ENCODE results near the gene DHX32. TPM values are rescaled to one million over a fixed set of nuclear protein-coding genes. Genes with fewer than 3 reads are reported as not detected.

Gene DHX32
- total and polyA plus RNA-seq, 2 of the 4 experiments (the other 2 are of a cell fraction): 15.6 to 27.8 TPM

- dilution Hi-C loops (cut with HindIII; ENCODE audit: low sequenced_read_pairs, unreplicated experiment): no loop called here
Observed at GRCh38 chr10:125811251-125811650, 69.8 kb downstream of the DHX32 start.

More at GRCh38 chr10:125811251-125811650, 69.8 kb downstream of the DHX32 start:
- CTCF ChIA-PET: interaction anchor here (0.6 to 1.0 kb wide), 2 partner anchors 32 to 1298 kb away, joined by 3 to 4 read pairs; no protein-coding TSS in a partner anchor
- no peak overlapping the region for H2BK15ac ChIP-seq (ENCODE audit: low read depth, low read length)
- no peak overlapping the region for H3K9ac ChIP-seq (ENCODE audit: low read depth, low read length)
- H3K14ac ChIP-seq (replicated peaks; ENCODE audit: low read depth, low read length): no peak overlapping the region
- H2AK9ac ChIP-seq (replicated peaks; ENCODE audit: low read depth, low read length, poor library complexity): no peak overlapping the region
- no peak overlapping the region for H3K56ac ChIP-seq (ENCODE audit: extremely low read depth, insufficient read depth, low read length)
- no peak overlapping the region for H3K18ac ChIP-seq (ENCODE audit: low read depth, low read length)
- no peak overlapping the region for H3K23ac ChIP-seq (ENCODE audit: low read depth, low read length)
- H3K27me3 ChIP-seq (ENCODE audit: control insufficient read depth, insufficient read depth, low read length): no peaks in the 10 kb centered on the region
- no peak for TF ChIP-seq ELK1 (IDR thresholded peaks at IDR 0.05; ENCODE audit: borderline replicate concordance, low read depth, low read length)
- TF ChIP-seq POLR2A (IDR thresholded peaks at IDR 0.05; ENCODE audit: low read depth, low read length): no peak
- TF ChIP-seq RCOR1 (IDR thresholded peaks at IDR 0.05; ENCODE audit: insufficient replicate concordance, low read length): no peak
- TF ChIP-seq USF2 (IDR thresholded peaks at IDR 0.05; ENCODE audit: low read depth, low read length): no peak
- TF ChIP-seq RAD21 (IDR thresholded peaks at IDR 0.05; ENCODE audit: low read length): no peak
- no peak for TF ChIP-seq FOS (IDR thresholded peaks at IDR 0.05; ENCODE audit: low read depth, low read length)
- TF ChIP-seq, protein P1, sequence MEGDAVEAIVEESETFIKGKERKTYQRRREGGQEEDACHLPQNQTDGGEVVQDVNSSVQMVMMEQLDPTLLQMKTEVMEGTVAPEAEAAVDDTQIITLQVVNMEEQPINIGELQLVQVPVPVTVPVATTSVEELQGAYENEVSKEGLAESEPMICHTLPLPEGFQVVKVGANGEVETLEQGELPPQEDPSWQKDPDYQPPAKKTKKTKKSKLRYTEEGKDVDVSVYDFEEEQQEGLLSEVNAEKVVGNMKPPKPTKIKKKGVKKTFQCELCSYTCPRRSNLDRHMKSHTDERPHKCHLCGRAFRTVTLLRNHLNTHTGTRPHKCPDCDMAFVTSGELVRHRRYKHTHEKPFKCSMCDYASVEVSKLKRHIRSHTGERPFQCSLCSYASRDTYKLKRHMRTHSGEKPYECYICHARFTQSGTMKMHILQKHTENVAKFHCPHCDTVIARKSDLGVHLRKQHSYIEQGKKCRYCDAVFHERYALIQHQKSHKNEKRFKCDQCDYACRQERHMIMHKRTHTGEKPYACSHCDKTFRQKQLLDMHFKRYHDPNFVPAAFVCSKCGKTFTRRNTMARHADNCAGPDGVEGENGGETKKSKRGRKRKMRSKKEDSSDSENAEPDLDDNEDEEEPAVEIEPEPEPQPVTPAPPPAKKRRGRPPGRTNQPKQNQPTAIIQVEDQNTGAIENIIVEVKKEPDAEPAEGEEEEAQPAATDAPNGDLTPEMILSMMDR (conservative IDR thresholded peaks at IDR 0.05; ENCODE audit: low read depth, low read length): no peak
- POLR2A ChIA-PET (ENCODE audit: unreplicated experiment): no interaction called here
- no peak overlapping the region for H4K5ac ChIP-seq (ENCODE audit: low read depth, low read length)
- no peaks in the 10 kb centered on the region; the same call in 1 of the 2 replicates for H3K9me1 ChIP-seq (ENCODE audit: insufficient read depth, low read length)
- no peaks in the 10 kb centered on the region for H3K79me1 ChIP-seq (ENCODE audit: low read depth in 1 of 2, low read length in 2 of 2)
- DNase-seq (no peak), ATAC-seq (ENCODE audit: low read depth) (no peak)
- WGBS, 2 experiments (ENCODE audit: extremely low coverage in 2 of 2, insufficient read length in 1 of 2): no CpG with 5 or more reads among the region's 1 CpG
- no peak overlapping the region for H3K4me3 ChIP-seq (ENCODE audit: insufficient read depth, low read depth, low read length)
- no peak overlapping the region for H4K91ac ChIP-seq (ENCODE audit: insufficient read depth, low read depth, low read length)
- BruUV-seq (replicated peaks): no TSS peak
- H3K4me1 ChIP-seq (ENCODE audit: control insufficient read depth, insufficient read depth, low read length): no peaks in the 10 kb centered on the region
- H3K9me3 ChIP-seq (ENCODE audit: control insufficient read depth, insufficient read depth, low read length): no peaks in the 10 kb centered on the region
- in situ Hi-C loops (cut with MboI; ENCODE audit: low sequenced_read_pairs) (no loop called here), intact Hi-C loops (cut with micrococcal nuclease) (loop anchor here (5.0 kb wide), 1 partner anchor 59 kb away; no protein-coding TSS in a partner anchor)
- H3K4me2 ChIP-seq (ENCODE audit: low read depth, low read length): no peak overlapping the region
- H4K20me1 ChIP-seq (ENCODE audit: insufficient read depth, low read length): no peaks in the 10 kb centered on the region
- H4K8ac ChIP-seq (ENCODE audit: low read depth in 2 of 2, low read length in 2 of 2): no peak overlapping the region
- H3K27ac ChIP-seq (ENCODE audit: insufficient read depth, low read length): no peak overlapping the region
- peaks cover 43% of the 10 kb centered on the region for H3K36me3 ChIP-seq (ENCODE audit: control insufficient read depth, insufficient read depth, low read length)
- H2BK20ac ChIP-seq (ENCODE audit: low read depth, low read length): no peak overlapping the region
- H2AK5ac ChIP-seq (ENCODE audit: low read depth, low read length): no peak overlapping the region
- H3K4ac ChIP-seq (ENCODE audit: low read depth, low read length): no peak overlapping the region
- H2BK5ac ChIP-seq (ENCODE audit: low read depth, low read length, poor library complexity, severe bottlenecking): no peak overlapping the region
- H2BK120ac ChIP-seq (ENCODE audit: low read depth, low read length): no peak overlapping the region
- no peak overlapping the region for H2AFZ ChIP-seq (replicated peaks; ENCODE audit: low read length, poor library complexity)

Data from IMR-90 (cell line).